NB4 (cell line): ENCODE results near the gene MAT2A.

Source experiments
- CTCF ChIP-seq: IDR thresholded peaks from one replicate; pipeline ENCODE4 v1.5.1; 2012; ENCODE audit warnings: low read depth, low read length
- MYC ChIP-seq: IDR thresholded peaks from 2 replicates; pipeline ENCODE4 v1.6.1; 2011; ENCODE audit warnings: low read depth, low read length
- POLR2A ChIP-seq: IDR thresholded peaks from 2 replicates; pipeline ENCODE4 v1.6.1; 2011; ENCODE audit warnings: mild to moderate bottlenecking; ENCODE audit not compliant: insufficient read length; ENCODE audit errors: extremely low read depth
- TF ChIP-seq, protein P1 (sequence below): IDR thresholded peaks from 2 replicates; pipeline ENCODE4 v1.6.1; 2011; ENCODE audit warnings: low read depth, low read length

DNA sequence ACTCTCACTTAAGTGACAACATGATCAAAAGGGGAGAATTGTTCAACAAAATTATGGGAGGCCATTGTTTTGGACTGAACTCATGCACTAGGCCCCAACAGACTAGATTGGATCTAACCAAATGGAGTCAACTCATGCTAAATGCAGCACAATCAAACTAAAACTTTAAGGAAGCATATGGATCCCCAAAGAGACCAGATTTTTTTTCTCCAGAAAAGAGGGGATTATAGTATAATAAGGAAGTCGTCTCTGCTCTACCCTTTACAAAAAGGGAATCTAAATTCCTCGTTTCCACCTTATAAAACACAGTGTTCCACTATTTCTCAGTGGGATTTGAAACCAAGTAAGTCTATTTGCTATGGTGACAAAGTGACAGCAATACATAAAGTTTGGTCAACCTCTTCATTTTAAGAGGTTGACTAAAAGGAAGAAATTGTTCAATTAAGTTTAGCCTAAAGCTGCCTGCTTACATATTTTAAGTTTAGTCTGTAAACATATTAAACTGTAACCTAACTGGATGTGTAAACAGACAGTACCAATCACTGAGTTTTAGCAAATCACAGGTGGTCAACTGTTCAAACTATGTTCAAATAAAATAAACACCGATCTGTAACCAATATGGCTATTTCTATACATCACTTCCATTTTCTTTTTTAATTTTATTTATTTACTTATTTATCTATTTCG lies 40.9 kb upstream of the MAT2A start:
- no peak for TF ChIP-seq CTCF
- TF ChIP-seq POLR2A = no peak
- TF ChIP-seq, protein P1, sequence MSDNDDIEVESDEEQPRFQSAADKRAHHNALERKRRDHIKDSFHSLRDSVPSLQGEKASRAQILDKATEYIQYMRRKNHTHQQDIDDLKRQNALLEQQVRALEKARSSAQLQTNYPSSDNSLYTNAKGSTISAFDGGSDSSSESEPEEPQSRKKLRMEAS = no peak
- TF ChIP-seq MYC = no peak
